ENCODE measurements around the gene NINJ1.

The NINJ1 gene, protein sequence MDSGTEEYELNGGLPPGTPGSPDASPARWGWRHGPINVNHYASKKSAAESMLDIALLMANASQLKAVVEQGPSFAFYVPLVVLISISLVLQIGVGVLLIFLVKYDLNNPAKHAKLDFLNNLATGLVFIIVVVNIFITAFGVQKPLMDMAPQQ

GRCh38 chr9:93134015-93134739 lies at the start of gene NINJ1:
Gene NINJ1, minus strand, starts transcription at chr9:93134251. Its CDS starts 34 bp downstream, at chr9:93134217.
- DNase-seq = peak; percentile 90 to 93

- no peak for DNase-seq
These were observed 49.1 kb upstream of the NINJ1 start for GRCh38 chr9:93183131-93183662.

- no peak for DNase-seq
These were observed 48.5 kb upstream of the NINJ1 start for GRCh38 chr9:93182572-93182971.

DNA sequence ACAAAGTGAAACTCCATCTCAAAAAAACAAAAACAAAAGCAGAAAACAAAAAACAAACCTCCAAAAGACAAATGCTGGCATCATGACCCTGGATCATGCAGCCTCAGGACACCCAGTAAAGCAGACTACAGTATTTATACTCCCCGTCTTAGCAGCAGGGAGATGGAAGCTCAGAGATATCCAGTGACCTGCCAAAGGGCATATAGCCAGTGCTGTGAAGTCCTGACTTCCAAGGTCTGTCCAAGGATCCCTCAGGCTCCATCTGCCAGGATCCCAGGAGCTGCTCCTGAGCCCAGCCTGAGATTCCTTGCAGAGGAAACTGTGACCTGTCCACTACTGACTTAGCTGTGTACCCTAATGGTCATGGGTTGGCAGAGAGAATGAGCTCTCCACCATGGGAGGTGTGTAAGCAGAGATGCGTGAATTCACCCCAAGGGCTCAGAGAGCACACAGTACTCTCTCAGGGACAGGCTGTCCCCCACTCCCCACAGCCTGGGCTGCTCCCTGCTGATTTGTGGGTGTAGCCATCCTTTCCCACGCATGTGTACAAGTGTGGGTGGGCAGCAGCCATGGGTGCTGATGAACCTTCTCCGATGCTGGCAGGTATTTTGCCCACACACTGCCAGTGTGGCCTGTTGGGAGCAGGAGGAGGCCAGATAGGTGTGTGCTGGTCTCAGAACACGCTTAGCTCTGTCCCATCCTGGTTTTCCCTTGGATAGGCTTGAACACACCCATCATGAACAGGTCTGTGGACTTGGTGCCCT lies 47.8 kb upstream of the NINJ1 start:
- DNase-seq = no peak

DNA sequence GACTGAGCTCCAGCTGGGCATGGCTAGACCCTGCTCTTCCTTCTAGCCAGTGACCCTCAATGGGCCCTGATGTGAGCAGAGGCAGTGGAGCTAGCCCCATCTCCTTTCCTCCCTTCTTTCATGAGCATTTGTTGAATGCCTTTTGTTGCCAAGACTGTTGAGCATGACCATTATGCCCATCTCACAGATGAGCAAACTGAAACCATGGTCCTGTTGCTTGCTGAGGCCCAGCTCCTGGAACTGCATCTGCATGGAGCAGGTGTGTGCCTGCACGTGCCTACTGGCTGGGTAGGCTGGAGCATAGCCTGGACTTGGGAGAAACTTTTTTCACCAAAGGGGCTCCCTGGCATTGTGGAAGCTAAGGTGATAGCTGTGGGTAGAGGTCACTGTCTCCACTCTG lies 46.9 kb upstream of the NINJ1 start:
- no peak for DNase-seq

DNA sequence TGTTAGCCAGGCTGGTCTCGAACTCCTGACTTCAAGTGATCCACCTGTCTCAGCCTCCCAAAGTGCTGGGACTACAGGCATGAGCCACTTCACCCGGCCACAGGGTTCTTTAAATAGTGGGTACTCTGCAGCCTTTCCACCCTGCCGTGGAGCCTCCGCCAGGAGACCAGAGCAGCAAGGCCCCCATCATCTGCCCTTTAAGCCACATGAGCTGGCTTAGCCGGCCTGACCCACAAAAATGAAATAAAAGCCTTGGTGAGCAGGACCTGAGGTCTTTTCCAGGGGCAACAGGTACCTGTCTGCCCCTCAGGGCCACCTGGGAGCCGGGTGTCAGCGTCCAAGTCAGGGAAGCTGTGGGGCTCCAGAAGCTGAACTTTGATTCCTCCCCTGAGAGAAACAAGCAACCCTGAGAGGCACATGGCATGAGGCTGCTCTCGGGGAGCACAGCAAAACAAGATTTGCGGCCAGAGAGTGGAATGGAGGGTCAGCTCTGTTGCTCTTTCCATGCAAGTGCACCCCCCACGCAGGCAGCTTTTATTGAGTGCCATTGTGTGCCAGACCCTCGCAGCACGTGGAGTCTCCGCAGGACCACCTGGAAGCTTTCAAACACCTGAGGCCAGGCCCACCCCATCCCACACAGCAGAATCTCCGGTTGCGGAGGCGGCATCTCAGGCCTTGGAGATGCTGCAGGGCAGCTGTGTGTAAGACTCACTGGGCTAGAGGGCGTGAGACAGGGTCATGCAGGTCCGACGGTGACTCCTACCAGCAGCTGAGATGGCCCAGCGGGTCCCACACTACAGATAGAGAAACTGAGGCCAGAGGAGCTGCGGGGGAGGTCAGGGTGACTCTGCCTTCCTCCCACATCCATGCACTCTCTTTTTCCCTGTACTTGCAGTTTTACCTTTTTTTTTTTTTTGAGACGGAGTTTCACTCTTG lies 45.1 kb upstream of the NINJ1 start:
- no peak for DNase-seq

DNA sequence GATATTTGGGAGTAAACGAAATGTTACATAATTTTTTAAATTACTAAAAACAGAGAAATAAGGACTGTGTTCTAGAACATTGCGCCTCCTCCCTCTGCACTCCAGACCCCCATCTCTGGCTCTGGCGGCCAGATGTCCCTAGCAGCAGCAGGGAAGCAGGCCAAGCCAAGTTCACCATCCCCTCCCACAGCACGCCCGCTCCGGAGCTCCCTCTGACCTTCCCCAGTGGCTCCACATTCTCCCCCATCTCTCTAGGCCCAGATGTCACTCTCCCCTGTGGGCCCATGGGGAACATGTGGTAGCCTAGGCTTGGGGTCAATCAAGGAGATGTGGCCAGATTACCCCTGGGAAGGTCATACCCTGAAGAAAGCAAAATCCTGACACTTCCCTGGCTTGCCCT lies 43.6 kb upstream of the NINJ1 start:
- DNase-seq = no peak

DNA sequence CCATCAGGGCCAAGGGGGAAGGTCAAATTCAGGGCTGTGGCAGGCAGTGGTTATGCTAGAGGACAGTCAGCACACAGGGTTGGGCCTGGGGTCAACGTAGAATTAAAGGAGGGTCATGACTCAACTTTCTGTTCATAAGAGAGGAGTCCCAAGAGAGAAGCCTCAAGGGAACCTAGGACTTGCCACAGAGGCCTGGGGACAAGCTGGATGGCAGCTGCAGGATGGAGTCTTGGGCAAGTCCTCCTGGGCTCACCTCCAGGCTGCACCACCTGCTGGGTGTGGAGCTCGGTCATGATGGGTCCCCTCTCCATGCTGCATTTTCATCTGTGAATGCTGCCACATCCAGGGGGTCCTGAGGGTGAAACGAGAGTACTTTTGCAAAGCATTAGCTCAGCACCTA lies 40.9 kb upstream of the NINJ1 start:
- DNase-seq = no peak

GRCh38 chr9:93173365-93174051 lies 39.5 kb upstream of the NINJ1 start:
- no peak for DNase-seq

DNA sequence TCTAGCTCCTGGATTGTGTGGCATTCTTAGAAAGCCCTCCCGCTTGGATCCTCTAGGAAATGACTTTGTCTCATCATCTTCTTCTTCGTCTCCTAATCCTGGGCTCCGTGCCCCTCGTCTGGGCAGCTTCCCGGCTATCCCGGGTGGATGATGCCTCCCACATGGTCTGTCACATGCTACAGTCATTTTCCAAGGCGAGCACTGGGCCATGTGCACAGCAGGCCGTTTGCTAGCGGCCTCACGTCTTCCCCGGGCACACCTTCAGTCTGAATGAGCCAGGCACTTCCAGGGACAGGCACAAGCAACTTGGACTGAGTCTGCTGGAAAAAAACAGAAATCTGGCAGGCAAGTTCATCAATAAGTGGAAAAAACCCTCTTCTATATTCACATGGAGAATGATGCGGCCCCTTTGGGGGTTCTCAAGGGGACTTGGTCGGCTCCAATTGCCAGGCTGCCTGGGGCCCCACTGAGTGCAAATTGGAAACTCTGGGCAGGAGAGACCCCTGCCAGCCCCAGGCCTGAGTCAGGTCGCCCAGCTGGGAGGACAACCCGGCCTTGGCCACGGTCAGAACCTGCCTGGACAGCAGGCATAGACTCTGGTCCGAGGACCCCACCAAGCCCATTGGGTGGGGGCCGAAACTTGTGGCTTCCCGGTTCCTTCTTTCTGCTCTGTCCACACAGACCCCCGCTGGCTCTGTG lies 38.8 kb upstream of the NINJ1 start:
- DNase-seq = no peak

DNA sequence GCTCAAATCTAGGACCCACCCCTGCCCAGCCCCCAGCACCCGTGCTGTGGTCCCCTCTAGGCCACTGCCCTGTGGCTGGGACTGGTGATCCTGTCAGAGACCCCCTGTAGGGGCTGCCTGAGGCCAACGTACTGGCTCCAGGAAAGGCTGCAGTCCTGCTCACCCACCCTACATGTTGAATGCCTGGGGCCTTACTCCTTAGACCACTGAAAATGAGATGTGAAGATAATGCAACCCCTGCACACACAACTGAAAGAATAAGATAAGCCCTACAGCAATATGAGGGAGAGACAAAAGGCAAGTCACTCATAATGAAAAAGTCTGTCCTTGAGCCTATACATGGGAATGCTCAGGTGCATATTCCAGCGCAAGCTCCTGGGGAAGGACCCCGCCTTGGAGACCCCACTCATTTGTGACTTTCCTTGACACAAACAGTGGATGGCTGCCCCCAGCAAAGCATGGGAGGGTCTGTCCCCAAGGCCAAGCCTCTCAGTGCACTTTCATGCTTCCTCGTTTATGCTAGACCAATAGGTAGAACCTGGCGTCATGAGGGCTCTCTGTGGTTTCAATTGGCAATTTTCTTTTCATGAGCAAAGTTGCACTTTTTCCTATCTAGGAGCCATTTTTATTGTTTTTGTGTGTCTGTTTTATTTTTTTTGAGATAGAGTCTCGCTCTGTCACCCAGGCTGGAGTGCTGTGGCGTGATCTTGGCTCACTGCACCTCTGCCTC lies 37.4 kb upstream of the NINJ1 start:
- DNase-seq = no peak

- DNase-seq = no peak
These were observed 36.5 kb upstream of the NINJ1 start for GRCh38 chr9:93170571-93170970.

DNA sequence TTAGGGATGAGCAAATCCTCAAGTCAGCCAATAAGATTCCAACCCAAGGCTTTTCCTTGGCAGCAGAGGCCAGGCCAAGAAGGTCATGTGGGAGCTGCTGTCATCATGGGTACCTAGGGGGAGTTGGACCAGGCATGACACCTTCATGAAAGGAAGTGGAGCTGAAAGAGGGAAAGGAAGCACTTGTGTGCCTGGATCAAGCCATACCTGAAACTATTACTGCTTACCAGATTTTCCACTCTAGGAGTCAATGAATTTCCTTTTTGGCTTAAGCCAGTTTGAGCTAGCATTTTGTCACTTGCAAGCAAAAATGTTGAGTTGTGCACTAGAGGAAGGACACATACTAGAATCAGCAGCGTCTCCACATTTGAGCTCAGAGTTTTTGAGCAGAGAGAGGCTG lies 35.4 kb upstream of the NINJ1 start:
- DNase-seq = no peak

DNA sequence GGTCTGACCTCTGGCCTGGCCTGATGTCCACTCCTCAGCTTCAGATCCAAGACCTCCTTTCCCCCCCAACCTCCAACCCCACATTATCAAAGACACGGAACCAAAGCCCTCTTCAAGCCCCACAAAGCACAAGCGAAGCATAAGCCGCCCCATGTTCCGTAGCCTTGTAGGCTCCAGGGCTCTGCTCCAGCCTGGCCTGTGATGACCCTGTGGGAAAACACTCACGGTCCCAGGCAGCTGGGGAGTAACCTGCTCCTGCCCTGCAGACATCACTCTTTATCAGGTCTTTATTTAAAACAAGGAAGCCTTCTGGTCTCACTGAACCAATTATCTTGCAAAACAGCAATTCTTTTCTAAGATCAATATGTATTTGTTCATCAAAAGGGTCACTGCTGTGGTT lies 34.5 kb upstream of the NINJ1 start:
- no peak for DNase-seq

- no peak for DNase-seq
These were observed 33.8 kb upstream of the NINJ1 start for GRCh38 chr9:93167838-93168237.

DNA sequence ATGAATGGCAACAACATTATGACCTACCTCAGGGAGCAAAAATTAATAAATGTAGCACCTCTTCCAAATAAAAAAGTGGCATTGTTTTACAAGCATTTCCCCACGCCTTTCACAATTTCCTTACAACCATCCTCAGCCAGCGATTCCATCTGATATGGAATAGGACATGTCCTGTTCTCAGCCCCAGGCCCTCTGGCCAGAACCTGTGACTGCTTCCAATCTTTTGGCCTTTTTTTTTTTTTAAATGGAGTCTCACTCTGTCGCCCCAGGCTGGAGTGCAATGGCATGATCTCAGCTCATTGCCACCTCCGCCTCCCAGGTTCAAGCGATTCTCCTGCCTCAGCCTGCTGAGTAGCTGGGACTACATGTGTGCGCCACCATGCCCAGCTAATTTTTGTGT lies 33.1 kb upstream of the NINJ1 start:
- no peak for DNase-seq

DNA sequence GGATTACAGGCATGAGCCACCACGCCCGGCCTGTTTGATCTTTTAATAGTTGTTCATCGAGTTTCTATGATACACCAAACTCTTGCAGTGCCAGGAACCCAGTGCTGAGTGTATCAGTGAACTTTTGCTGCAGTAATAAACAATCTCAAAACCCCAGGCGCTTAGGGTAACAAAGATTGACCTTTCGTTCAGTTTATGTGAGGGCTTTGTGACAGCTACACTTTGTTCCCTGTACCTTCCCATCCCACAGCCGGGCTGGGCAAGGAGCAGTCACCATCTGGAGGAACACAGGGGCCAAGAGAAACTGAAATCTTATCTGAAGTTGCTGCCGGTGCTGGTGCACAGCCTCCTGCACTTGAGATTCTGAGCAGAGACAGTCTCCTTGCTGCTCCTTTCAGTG lies 32.6 kb upstream of the NINJ1 start:
- DNase-seq = no peak

- DNase-seq = no peak
These were observed 30.0 kb upstream of the NINJ1 start for GRCh38 chr9:93164085-93164484.

DNA sequence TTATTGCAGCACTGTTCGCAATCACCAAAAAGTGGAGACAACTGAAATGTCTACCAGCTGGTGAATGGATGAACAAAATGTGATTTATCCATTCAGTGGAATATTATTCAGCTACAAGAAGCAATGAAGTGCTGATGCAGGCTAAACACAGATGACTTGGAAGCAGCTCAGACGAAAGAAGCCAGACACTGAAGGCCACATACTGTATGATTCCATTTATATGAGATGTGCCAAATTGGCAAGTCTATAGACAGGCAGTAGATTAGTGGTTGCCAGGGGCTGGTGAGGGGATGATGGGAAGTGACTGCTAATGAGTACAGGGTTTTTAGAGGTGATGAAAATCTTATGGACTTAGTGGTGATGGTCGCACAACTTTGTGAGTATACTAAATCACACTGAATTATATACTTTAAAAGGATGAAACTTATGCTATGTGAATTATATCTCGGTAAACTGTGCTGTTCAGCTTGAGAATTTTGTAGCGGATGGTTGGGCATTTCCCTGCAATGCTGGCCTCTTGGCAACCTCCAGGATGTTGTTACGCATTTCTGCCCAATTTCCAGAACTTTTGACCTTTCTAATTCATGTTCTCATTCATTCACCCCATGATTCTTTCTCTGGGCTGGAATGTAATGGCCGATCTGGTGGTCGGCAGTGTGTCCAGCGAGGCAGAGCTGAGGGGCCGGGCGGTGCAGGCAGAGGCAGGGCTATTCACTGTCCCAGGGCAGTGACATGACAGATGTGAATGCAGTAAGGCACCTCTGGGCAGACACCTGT lies 27.9 kb upstream of the NINJ1 start:
- no peak for DNase-seq
